ENCODE results near the gene MCF2L.
"Not testable (repeated sequence)": the region's sequence is repeated elsewhere in the genome, so short reads cannot be mapped to it uniquely, and the experiment has no call there.

Gene MCF2L

GRCh38 chr13:113045251-113046127 lies 76.5 kb downstream of the MCF2L start:
- DNase-seq (ENCODE audit: low read depth in 3 of 3, low spot score in 1 of 3) = no peak

GRCh38 chr13:113046128-113046882 lies 77.3 kb downstream of the MCF2L start:
- no peak for DNase-seq (ENCODE audit: low read depth in 3 of 3, low spot score in 1 of 3)

GRCh38 chr13:113046883-113047244 lies 77.8 kb downstream of the MCF2L start:
- DNase-seq (ENCODE audit: low read depth in 3 of 3, low spot score in 1 of 3) = no peak

- DNase-seq (ENCODE audit: low read depth in 3 of 3, low spot score in 1 of 3) = no peak
Observed at GRCh38 chr13:113047587-113047986, 78.6 kb downstream of the MCF2L start.

GRCh38 chr13:113048766-113049165 lies 79.8 kb downstream of the MCF2L start:
- no peak for DNase-seq (ENCODE audit: low read depth in 3 of 3, low spot score in 1 of 3)

- DNase-seq (ENCODE audit: low read depth in 3 of 3, low spot score in 1 of 3) = no peak
Observed at GRCh38 chr13:113049521-113049941, 80.5 kb downstream of the MCF2L start.

- no peak for DNase-seq (ENCODE audit: low read depth in 3 of 3, low spot score in 1 of 3)
Observed at GRCh38 chr13:113049981-113050380, 81.0 kb downstream of the MCF2L start.

GRCh38 chr13:113050734-113051431 lies 81.9 kb downstream of the MCF2L start:
- no peak for DNase-seq (ENCODE audit: low read depth in 3 of 3, low spot score in 1 of 3)

- DNase-seq (ENCODE audit: low read depth in 3 of 3, low spot score in 1 of 3) = no peak
Observed at GRCh38 chr13:113051641-113052040, 82.6 kb downstream of the MCF2L start.

GRCh38 chr13:113052206-113052605 lies 83.2 kb downstream of the MCF2L start:
- DNase-seq (ENCODE audit: low read depth in 3 of 3, low spot score in 1 of 3) = no peak

GRCh38 chr13:113052971-113053370 lies 84.0 kb downstream of the MCF2L start:
- no peak for DNase-seq (ENCODE audit: low read depth in 3 of 3, low spot score in 1 of 3)

- DNase-seq (ENCODE audit: low read depth in 3 of 3, low spot score in 1 of 3) = no peak
Observed at GRCh38 chr13:113053376-113053775, 84.4 kb downstream of the MCF2L start.

- no peak for DNase-seq (ENCODE audit: low read depth in 3 of 3, low spot score in 1 of 3)
Observed at GRCh38 chr13:113053801-113054604, 85.0 kb downstream of the MCF2L start.

GRCh38 chr13:113057084-113057483 lies 88.1 kb downstream of the MCF2L start:
- DNase-seq (ENCODE audit: low read depth in 3 of 3, low spot score in 1 of 3) = no peak

- not testable (repeated sequence) for DNase-seq (ENCODE audit: low read depth in 3 of 3, low spot score in 1 of 3)
Observed at GRCh38 chr13:113057559-113057958, 88.5 kb downstream of the MCF2L start.

GRCh38 chr13:113058129-113058987 lies 89.3 kb downstream of the MCF2L start:
- no peak for DNase-seq (ENCODE audit: low read depth in 3 of 3, low spot score in 1 of 3)

GRCh38 chr13:113058988-113059850 lies 90.2 kb downstream of the MCF2L start:
- no peak for DNase-seq (ENCODE audit: low read depth in 3 of 3, low spot score in 1 of 3)

GRCh38 chr13:113059891-113060290 lies 90.9 kb downstream of the MCF2L start:
- DNase-seq (ENCODE audit: low read depth in 3 of 3, low spot score in 1 of 3) = no peak

All from stimulated activated CD4-positive, alpha-beta T cell treated with anti-CD3 and anti-CD28 coated beads, TNF-alpha, amount 100 ng/mL, for 1 hour (primary cell).